ENCODE data around the gene PBX3.

PBX3 gene

DNA sequence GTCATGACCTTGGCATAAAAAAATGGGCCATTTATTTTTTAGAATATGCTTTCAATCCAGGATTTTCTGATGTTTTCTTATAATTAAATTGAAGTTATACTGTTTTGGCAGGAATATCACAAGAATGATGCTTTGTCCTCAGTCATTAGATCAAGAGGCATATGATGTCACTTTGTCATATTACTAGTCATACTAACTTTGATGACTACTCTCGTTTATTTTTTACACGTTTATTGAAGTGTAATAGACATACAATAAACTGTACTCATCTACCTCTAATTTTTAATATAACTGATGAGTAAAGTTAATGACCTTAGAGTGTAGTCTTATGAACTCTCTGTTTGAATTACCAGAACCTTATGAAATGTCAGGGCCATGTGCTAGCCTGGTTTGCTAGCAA, 56.4 kb downstream of the PBX3 start:
- Histone ChIP-seq H2AFZ (ENCODE audit: low read length) (no peak overlapping the region), H3K4ac (ENCODE audit: low read length) (no peak overlapping the region), H3K4me2 (ENCODE audit: insufficient read depth, low read length, poor library complexity, severe bottlenecking) (no peak overlapping the region), H3K14ac (ENCODE audit: low read length) (no peak overlapping the region), H3K9me3 (replicated peaks in 1 of 2; ENCODE audit: control insufficient read depth in 2 of 2, insufficient read depth in 1 of 2, low read depth in 1 of 2, low read length in 2 of 2) (no peaks in the 10 kb centered on the region), H2BK12ac (ENCODE audit: low read length) (no peak overlapping the region), H3K79me1 (ENCODE audit: low read depth, low read length) (peaks cover 3% of the 10 kb centered on the region), H4K91ac (ENCODE audit: low read depth, low read length, poor library complexity) (no peak overlapping the region), H3K9ac (ENCODE audit: low read depth, low read length, poor library complexity) (no peak overlapping the region), H2BK15ac (ENCODE audit: low read length) (no peak overlapping the region), H3K27me3 (ENCODE audit: control insufficient read depth in 3 of 3, insufficient read depth in 3 of 3, low read depth in 1 of 3, low read length in 3 of 3) (no peaks in the 10 kb centered on the region), H2AK5ac (ENCODE audit: low read depth, low read length) (no peak overlapping the region), H3K4me3 (ENCODE audit: low read length in 2 of 2) (no peak overlapping the region), H3K23ac (ENCODE audit: low read depth, low read length, poor library complexity) (no peak overlapping the region), H2BK5ac (ENCODE audit: low read length) (no peak overlapping the region), H4K8ac (ENCODE audit: low read depth, low read length) (no peak overlapping the region), H3K18ac (ENCODE audit: low read length) (no peak overlapping the region), H3K36me3 (replicated peaks in 1 of 2; ENCODE audit: control insufficient read depth in 2 of 2, insufficient read depth in 2 of 2, low read length in 2 of 2) (peaks cover 0 to 29% of the 10 kb centered on the region in 2 donors), H3K4me1 (ENCODE audit: control insufficient read depth in 2 of 2, insufficient read depth in 1 of 2, low read depth in 1 of 2, low read length in 2 of 2) (peaks cover 0 to 2% of the 10 kb centered on the region in 2 donors), H3K27ac (replicated peaks; ENCODE audit: low read length) (no peak overlapping the region), H2BK120ac (ENCODE audit: low read depth, low read length) (no peak overlapping the region)
- DNase-seq (ENCODE audit: low spot score): no peak
- no CpG with 5 or more reads among the region's 2 CpGs for WGBS, 2 donors (ENCODE audit: extremely low coverage in 2 of 2, insufficient read length in 2 of 2, insufficient replicate concordance in 1 of 2)

DNA sequence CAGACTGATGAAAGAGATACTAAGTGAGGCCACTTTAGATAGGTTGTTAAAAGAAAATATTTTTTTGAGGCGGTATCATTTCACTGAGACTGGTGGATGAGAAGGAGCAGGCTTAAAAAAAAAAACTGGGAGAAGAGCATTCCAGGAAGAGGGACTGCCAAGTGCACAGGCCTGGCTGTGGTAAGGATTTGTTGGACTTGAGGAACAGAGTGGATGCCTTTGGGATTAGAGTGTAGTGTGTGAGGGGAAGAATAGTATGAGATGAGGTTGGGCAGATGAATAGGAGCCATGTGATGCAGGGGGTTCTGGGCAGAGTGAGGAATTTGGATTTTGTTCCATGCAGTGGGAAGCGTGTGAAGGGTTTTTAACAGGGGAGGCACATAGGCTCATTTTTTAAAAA, 57.9 kb downstream of the PBX3 start:
- no peak overlapping the region for H4K8ac ChIP-seq (ENCODE audit: low read depth, low read length)
- H3K4me1 ChIP-seq (ENCODE audit: control insufficient read depth in 2 of 2, insufficient read depth in 1 of 2, low read depth in 1 of 2, low read length in 2 of 2): peaks cover 0 to 2% of the 10 kb centered on the region in 2 donors
- H3K23ac ChIP-seq (ENCODE audit: low read depth, low read length, poor library complexity): no peak overlapping the region
- H2AFZ ChIP-seq (ENCODE audit: low read length): no peak overlapping the region
- no CpG with 5 or more reads among the region's 2 CpGs for WGBS, 2 donors (ENCODE audit: extremely low coverage in 2 of 2, insufficient read length in 2 of 2, insufficient replicate concordance in 1 of 2)
- H4K91ac ChIP-seq (ENCODE audit: low read depth, low read length, poor library complexity): no peak overlapping the region
- no peaks in the 10 kb centered on the region for H3K79me1 ChIP-seq (ENCODE audit: low read depth, low read length)
- H3K14ac ChIP-seq (ENCODE audit: low read length): no peak overlapping the region
- DNase-seq (ENCODE audit: low spot score): no peak
- H3K4me2 ChIP-seq (ENCODE audit: insufficient read depth, low read length, poor library complexity, severe bottlenecking): no peak overlapping the region
- H2AK5ac ChIP-seq (ENCODE audit: low read depth, low read length): no peak overlapping the region
- no peaks in the 10 kb centered on the region for H3K9me3 ChIP-seq (replicated peaks in 1 of 2; ENCODE audit: control insufficient read depth in 2 of 2, insufficient read depth in 1 of 2, low read depth in 1 of 2, low read length in 2 of 2)
- H2BK120ac ChIP-seq (ENCODE audit: low read depth, low read length): no peak overlapping the region
- no peak overlapping the region for H2BK5ac ChIP-seq (ENCODE audit: low read length)
- no peak overlapping the region for H2BK12ac ChIP-seq (ENCODE audit: low read length)
- no peak overlapping the region for H3K18ac ChIP-seq (ENCODE audit: low read length)
- H3K27ac ChIP-seq (replicated peaks; ENCODE audit: low read length): no peak overlapping the region
- H2BK15ac ChIP-seq (ENCODE audit: low read length): no peak overlapping the region
- H3K4me3 ChIP-seq (ENCODE audit: low read length in 2 of 2): no peak overlapping the region
- H3K27me3 ChIP-seq (ENCODE audit: control insufficient read depth in 3 of 3, insufficient read depth in 3 of 3, low read depth in 1 of 3, low read length in 3 of 3): no peaks in the 10 kb centered on the region
- H3K4ac ChIP-seq (ENCODE audit: low read length): no peak overlapping the region
- peaks cover 0 to 28% of the 10 kb centered on the region in 2 donors for H3K36me3 ChIP-seq (replicated peaks in 1 of 2; ENCODE audit: control insufficient read depth in 2 of 2, insufficient read depth in 2 of 2, low read length in 2 of 2)
- H3K9ac ChIP-seq (ENCODE audit: low read depth, low read length, poor library complexity): no peak overlapping the region

DNA sequence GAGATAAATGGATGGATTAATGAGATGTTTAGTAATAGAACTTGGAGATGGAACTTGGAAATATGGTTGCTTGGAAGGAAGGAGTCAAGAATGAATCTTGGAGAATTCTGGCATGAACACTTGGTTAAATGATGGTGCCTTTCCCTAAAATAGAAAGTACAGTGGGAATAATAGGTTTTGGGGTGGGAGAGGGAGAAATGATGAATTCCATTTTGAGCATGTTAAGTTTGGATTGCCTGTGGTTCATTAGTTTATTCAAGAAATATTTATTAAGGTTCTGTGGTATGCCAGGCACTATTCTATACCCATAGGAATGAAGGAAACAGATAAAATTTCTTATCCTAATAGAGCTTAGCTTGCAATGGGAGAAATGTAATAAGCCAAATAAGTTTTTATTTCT, 58.4 kb downstream of the PBX3 start:
- Histone ChIP-seq H3K18ac (ENCODE audit: low read length) (no peak overlapping the region), H2AFZ (ENCODE audit: low read length) (no peak overlapping the region), H2AK5ac (ENCODE audit: low read depth, low read length) (no peak overlapping the region), H3K9ac (ENCODE audit: low read depth, low read length, poor library complexity) (no peak overlapping the region), H3K9me3 (replicated peaks in 1 of 2; ENCODE audit: control insufficient read depth in 2 of 2, insufficient read depth in 1 of 2, low read depth in 1 of 2, low read length in 2 of 2) (no peaks in the 10 kb centered on the region), H4K8ac (ENCODE audit: low read depth, low read length) (no peak overlapping the region), H3K14ac (ENCODE audit: low read length) (no peak overlapping the region), H4K91ac (ENCODE audit: low read depth, low read length, poor library complexity) (no peak overlapping the region), H3K79me1 (ENCODE audit: low read depth, low read length) (no peaks in the 10 kb centered on the region), H3K4me2 (ENCODE audit: insufficient read depth, low read length, poor library complexity, severe bottlenecking) (no peak overlapping the region), H3K4me3 (ENCODE audit: low read length in 2 of 2) (no peak overlapping the region), H3K27me3 (ENCODE audit: control insufficient read depth in 3 of 3, insufficient read depth in 3 of 3, low read depth in 1 of 3, low read length in 3 of 3) (no peaks in the 10 kb centered on the region), H3K4me1 (ENCODE audit: control insufficient read depth in 2 of 2, insufficient read depth in 1 of 2, low read depth in 1 of 2, low read length in 2 of 2) (peaks cover 0 to 2% of the 10 kb centered on the region in 2 donors), H2BK15ac (ENCODE audit: low read length) (no peak overlapping the region), H3K23ac (ENCODE audit: low read depth, low read length, poor library complexity) (no peak overlapping the region), H2BK120ac (ENCODE audit: low read depth, low read length) (no peak overlapping the region), H3K36me3 (replicated peaks in 1 of 2; ENCODE audit: control insufficient read depth in 2 of 2, insufficient read depth in 2 of 2, low read length in 2 of 2) (peaks cover 0 to 26% of the 10 kb centered on the region in 2 donors), H2BK12ac (ENCODE audit: low read length) (no peak overlapping the region), H3K27ac (replicated peaks; ENCODE audit: low read length) (no peak overlapping the region), H2BK5ac (ENCODE audit: low read length) (no peak overlapping the region), H3K4ac (ENCODE audit: low read length) (no peak overlapping the region)
- DNase-seq (ENCODE audit: low spot score): no peak

DNA sequence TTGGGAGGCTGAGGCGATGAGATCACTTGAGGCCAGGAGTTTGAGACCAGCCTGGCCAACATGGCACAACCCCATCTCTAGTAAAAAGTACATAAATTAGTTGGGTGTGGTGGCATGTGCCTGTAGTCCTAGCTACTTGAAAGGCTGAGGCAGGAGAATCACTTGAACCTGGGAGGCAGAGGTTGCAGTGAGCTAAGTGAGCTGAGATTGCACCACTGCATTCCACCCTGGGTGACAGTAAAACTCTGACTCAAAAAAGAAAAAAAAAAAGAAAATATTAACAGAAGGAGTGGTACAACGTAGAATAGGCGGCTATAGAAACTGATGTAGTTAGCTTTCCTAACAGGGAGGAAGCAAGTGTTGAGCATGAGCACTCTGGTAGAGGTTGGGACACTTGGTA, 59.9 kb downstream of the PBX3 start:
- no peak overlapping the region for H3K27ac ChIP-seq (replicated peaks; ENCODE audit: low read length)
- peaks cover 0 to 12% of the 10 kb centered on the region in 2 donors for H3K36me3 ChIP-seq (replicated peaks in 1 of 2; ENCODE audit: control insufficient read depth in 2 of 2, insufficient read depth in 2 of 2, low read length in 2 of 2)
- no peak overlapping the region for H4K91ac ChIP-seq (ENCODE audit: low read depth, low read length, poor library complexity)
- H2BK5ac ChIP-seq (ENCODE audit: low read length): no peak overlapping the region
- no peak overlapping the region for H2BK15ac ChIP-seq (ENCODE audit: low read length)
- no peak overlapping the region for H3K23ac ChIP-seq (ENCODE audit: low read depth, low read length, poor library complexity)
- H2BK12ac ChIP-seq (ENCODE audit: low read length): no peak overlapping the region
- H2AFZ ChIP-seq (ENCODE audit: low read length): no peak overlapping the region
- DNase-seq (ENCODE audit: low spot score): no peak
- no peak overlapping the region for H3K4me3 ChIP-seq (ENCODE audit: low read length in 2 of 2)
- H2BK120ac ChIP-seq (ENCODE audit: low read depth, low read length): no peak overlapping the region
- H3K18ac ChIP-seq (ENCODE audit: low read length): no peak overlapping the region
- H3K9me3 ChIP-seq (replicated peaks in 1 of 2; ENCODE audit: control insufficient read depth in 2 of 2, insufficient read depth in 1 of 2, low read depth in 1 of 2, low read length in 2 of 2): no peaks in the 10 kb centered on the region
- no CpG with 5 or more reads among the region's 3 CpGs for WGBS, 2 donors (ENCODE audit: extremely low coverage in 2 of 2, insufficient read length in 2 of 2, insufficient replicate concordance in 1 of 2)
- H3K9ac ChIP-seq (ENCODE audit: low read depth, low read length, poor library complexity): no peak overlapping the region
- H3K4me2 ChIP-seq (ENCODE audit: insufficient read depth, low read length, poor library complexity, severe bottlenecking): no peak overlapping the region
- no peak overlapping the region for H3K4ac ChIP-seq (ENCODE audit: low read length)
- no peak overlapping the region for H3K14ac ChIP-seq (ENCODE audit: low read length)
- no peaks in the 10 kb centered on the region for H3K79me1 ChIP-seq (ENCODE audit: low read depth, low read length)
- no peaks in the 10 kb centered on the region for H3K27me3 ChIP-seq (ENCODE audit: control insufficient read depth in 3 of 3, insufficient read depth in 3 of 3, low read depth in 1 of 3, low read length in 3 of 3)
- H3K4me1 ChIP-seq (ENCODE audit: control insufficient read depth in 2 of 2, insufficient read depth in 1 of 2, low read depth in 1 of 2, low read length in 2 of 2): peaks cover 0 to 2% of the 10 kb centered on the region in 2 donors
- no peak overlapping the region for H4K8ac ChIP-seq (ENCODE audit: low read depth, low read length)
- H2AK5ac ChIP-seq (ENCODE audit: low read depth, low read length): no peak overlapping the region
